Measurements from ENCODE around the gene INIP. TPM values are rescaled to one million over a fixed set of nuclear protein-coding genes. Genes with fewer than 3 reads are reported as not detected.

INIP gene
- total RNA-seq, 4 donors from 2014 or later, result 15.0 to 24.0 (median 21.3) TPM

DNA sequence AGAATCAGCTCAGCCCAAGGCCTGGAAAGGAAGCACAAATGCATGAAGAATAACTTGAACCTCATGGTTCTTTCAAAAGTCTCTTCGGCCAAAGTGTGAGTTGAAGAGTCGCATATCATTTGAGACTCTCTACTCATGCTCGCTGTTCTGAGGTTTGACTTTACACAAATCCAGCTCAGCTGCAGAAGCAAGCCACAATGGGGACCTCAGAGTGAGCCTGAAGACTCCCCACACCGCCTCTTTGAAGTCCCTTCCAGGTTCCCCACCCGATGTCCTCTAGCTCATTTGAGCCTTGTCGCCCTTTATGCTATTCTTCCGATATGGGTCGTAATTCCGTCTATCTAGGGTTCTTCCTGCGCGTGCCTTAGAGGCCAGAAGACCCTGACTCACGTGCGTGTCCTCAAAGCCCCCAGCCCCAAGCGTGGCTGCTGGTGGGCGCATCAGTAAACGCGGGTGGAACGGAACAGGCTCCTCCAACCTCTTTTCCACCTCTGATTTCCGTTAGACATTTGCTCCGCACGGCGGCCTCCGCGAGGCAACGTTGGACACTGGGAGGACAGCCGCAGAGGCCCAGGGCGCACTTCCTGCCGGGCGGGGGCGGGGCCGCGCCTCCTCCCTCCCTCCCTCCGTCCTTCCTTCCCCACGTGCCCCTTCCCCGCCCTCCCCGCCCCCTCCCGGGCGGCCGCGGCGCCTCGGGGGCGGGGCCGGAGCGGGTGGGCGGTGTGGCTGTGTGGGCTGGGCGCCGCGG is 32.3 kb upstream of the INIP start, which contains the start of gene SNX30:
TSS of gene SNX30 (plus strand) at position 745 of the 748 bp plus-strand sequence. CDS start 242 bp downstream, outside the sequence.
- H3K4me1 ChIP-seq, result peaks cover 0 to 39% (median 7%) of the 10 kb centered on the region in 4 donors
- H3K27me3 ChIP-seq, result no peaks in the 10 kb centered on the region
- H3K4me3 ChIP-seq, result peak within 1 kb of the TSS; percentile 89 to 94 (median 94)
- H3K36me3 ChIP-seq, result no peaks in the 10 kb centered on the region
- peak; percentile 81 to 95 (median 94) for DNase-seq
- TF ChIP-seq POLR2A (IDR thresholded peaks at IDR 0.05), result peak; percentile 43 to 86
- TF ChIP-seq, protein P1, sequence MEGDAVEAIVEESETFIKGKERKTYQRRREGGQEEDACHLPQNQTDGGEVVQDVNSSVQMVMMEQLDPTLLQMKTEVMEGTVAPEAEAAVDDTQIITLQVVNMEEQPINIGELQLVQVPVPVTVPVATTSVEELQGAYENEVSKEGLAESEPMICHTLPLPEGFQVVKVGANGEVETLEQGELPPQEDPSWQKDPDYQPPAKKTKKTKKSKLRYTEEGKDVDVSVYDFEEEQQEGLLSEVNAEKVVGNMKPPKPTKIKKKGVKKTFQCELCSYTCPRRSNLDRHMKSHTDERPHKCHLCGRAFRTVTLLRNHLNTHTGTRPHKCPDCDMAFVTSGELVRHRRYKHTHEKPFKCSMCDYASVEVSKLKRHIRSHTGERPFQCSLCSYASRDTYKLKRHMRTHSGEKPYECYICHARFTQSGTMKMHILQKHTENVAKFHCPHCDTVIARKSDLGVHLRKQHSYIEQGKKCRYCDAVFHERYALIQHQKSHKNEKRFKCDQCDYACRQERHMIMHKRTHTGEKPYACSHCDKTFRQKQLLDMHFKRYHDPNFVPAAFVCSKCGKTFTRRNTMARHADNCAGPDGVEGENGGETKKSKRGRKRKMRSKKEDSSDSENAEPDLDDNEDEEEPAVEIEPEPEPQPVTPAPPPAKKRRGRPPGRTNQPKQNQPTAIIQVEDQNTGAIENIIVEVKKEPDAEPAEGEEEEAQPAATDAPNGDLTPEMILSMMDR (IDR thresholded peaks at IDR 0.05), result peak in 1 of 6 experiments; percentile 12
- peak within 1 kb of the TSS; percentile 79 to 91 (median 80) for H3K27ac ChIP-seq
- no peaks in the 10 kb centered on the region for H3K9me3 ChIP-seq

DNA sequence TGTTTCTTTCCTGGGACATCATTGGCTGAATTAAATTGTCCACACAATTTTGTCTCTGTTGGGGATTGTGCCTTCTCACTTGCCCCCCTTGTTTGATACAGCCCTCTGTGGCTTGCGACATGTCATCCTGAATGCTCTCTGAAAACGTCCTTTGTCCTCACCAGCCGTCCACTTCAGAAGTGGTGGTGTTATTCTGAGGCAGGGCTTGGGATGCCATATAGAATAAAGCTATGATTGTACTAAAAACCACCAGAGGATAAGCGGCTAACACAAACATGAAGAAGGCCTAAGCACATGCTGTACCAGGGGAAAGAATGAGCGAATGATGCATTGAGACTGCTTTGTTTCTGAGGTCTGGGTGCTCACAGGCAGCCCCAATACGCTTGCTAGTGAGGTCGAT is 29.2 kb upstream of the INIP start:
- no peak for DNase-seq
- TF ChIP-seq POLR2A (IDR thresholded peaks at IDR 0.05), result no peak
- TF ChIP-seq, protein P1 (IDR thresholded peaks at IDR 0.05), result no peak
- no peak overlapping the region for H3K27ac ChIP-seq

DNA sequence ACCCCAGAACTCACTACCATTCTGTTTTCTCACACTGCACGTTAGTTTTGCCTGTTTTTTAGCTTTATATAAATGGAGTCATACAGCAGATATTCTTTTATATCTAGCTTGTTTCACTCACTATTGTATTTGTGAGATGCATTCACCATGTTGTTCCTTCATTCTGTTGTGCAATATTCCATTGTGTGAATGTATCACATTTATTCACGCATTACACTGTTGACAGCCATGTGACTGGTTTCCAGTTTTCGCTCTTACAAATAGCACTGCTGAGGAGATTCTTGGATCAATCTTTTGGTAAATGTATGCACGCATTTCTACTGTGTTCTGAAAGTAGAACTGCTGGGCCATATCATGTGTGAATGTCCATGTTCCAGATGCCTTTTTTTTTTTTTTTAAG is 26.3 kb upstream of the INIP start:
- TF ChIP-seq, protein P1 (IDR thresholded peaks at IDR 0.05), result no peak
- no peak for TF ChIP-seq POLR2A (IDR thresholded peaks at IDR 0.05)
- Histone ChIP-seq H3K9me3 (no peaks in the 10 kb centered on the region), H3K27me3 (no peaks in the 10 kb centered on the region), H3K4me1 (no peaks in the 10 kb centered on the region), H3K4me3 (no peak overlapping the region), H3K36me3 (no peaks in the 10 kb centered on the region), H3K27ac (no peak overlapping the region)
- DNase-seq, result no peak

More for the DNA sequence above, 29.2 kb upstream of the INIP start:
- Histone ChIP-seq H3K36me3 (no peaks in the 10 kb centered on the region), H3K27me3 (no peaks in the 10 kb centered on the region), H3K4me3 (no peak overlapping the region), H3K9me3 (no peaks in the 10 kb centered on the region), H3K4me1 (peaks cover 0 to 12% (median 3%) of the 10 kb centered on the region in 4 donors)

DNA sequence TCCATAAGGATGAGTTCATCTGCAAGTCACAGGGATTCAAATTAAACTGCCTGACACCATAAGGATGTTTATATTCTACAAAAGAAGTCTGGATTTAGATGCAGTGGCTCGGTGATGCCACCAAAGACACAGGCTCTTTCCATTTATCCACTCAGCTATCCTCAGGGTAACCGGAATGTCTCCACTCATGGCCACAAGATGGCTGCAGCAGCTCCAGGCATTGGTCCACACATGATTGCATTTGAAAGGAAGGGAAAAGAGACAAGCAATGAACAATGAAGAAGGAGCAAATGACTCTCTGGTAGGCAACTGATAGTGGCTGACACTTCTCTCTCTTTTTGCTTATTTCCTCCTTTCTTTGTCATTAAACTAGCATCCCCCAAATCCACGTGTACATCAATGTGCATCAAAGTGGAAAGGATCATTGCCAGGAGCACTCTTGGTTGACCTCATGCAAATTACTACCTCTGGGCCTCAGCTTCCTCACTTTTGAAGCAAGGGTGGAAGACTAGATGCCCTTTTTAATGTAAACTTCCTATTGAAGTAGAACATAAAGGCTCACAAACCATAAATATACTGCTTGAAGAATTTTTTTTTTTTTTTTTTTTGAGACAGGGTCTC is 25.4 kb upstream of the INIP start:
- Histone ChIP-seq H3K36me3 (no peaks in the 10 kb centered on the region), H3K4me1 (peaks cover 0 to under 1% (median 0%) of the 10 kb centered on the region in 4 donors), H3K27ac (no peak overlapping the region), H3K9me3 (no peaks in the 10 kb centered on the region), H3K27me3 (no peaks in the 10 kb centered on the region), H3K4me3 (no peak overlapping the region)
- DNase-seq, result peak in 1 of 3 donors; percentile 61
- no peak for TF ChIP-seq POLR2A (IDR thresholded peaks at IDR 0.05)
- TF ChIP-seq, protein P1 (IDR thresholded peaks at IDR 0.05), result peak in 3 of 6 experiments; percentile 13 to 30 (median 24)

DNA sequence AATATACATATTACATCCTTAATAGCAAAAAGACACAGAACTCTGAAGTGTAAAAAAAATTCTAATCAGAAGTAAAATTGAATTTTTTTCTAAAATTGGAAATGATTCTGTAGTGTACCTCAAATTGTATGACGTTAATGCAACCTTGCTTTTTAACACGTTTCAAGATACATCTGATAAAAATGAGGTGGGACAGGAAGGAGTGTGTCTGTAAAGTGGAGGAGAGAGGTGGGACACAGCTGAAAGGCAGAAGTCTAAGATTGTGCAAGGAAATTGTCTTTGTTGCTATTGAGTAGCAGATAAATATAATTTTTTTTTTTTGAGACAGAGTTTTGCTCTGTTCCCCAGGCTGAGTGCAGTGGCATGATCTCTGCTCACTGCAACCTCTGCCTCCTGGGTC is 17.0 kb upstream of the INIP start:
- Histone ChIP-seq H3K4me3 (no peak overlapping the region), H3K4me1 (peaks cover 0 to 9% (median 2%) of the 10 kb centered on the region in 4 donors), H3K36me3 (no peaks in the 10 kb centered on the region), H3K27me3 (no peaks in the 10 kb centered on the region), H3K27ac (no peak overlapping the region), H3K9me3 (no peaks in the 10 kb centered on the region)
- DNase-seq, result no peak
- TF ChIP-seq, protein P1 (IDR thresholded peaks at IDR 0.05), result no peak
- no peak for TF ChIP-seq POLR2A (IDR thresholded peaks at IDR 0.05)
